Vagina (tissue), 2 donors: ENCODE data around the gene STT3B.

ENCODE experiments used
- CTCF ChIP-seq, 3 experiments: fragments of 450-650 bp in 2 of 3; fragments of 200-600 bp in 1 of 3; sonication (generic) in 1 of 3; IDR thresholded peaks; one replicate each; pipeline ENCODE4 v1.5.1; 2017 to 2019; ENCODE audit warnings: antibody characterized with exemption in 3 of 3, mild to moderate bottlenecking in 2 of 3, moderate library complexity in 2 of 3
- POLR2A ChIP-seq, 2 donors: fragments of 450-650 bp; IDR thresholded peaks; one replicate each; pipeline ENCODE4 v1.6.1; 2017; ENCODE audit warnings: antibody characterized with exemption in 2 of 2, mild to moderate bottlenecking in 2 of 2, moderate library complexity in 2 of 2
- POLR2AphosphoS5 ChIP-seq, 2 donors: sonication (generic); formaldehyde crosslinking; IDR thresholded peaks; one replicate each; pipeline ENCODE4 v1.9.0; 2017; ENCODE audit warnings: antibody characterized with exemption in 2 of 2, mild to moderate bottlenecking in 2 of 2, low read depth in 1 of 2; ENCODE audit not compliant: insufficient read depth in 1 of 2

- TF ChIP-seq CTCF (IDR thresholded peaks at IDR 0.05) (no peak), POLR2AphosphoS5 (IDR thresholded peaks at IDR 0.05; ENCODE audit: insufficient read depth in 1 of 2, low read depth in 1 of 2) (no peak), POLR2A (IDR thresholded peaks at IDR 0.05) (no peak)
Measured at GRCh38 chr3:31575448-31575847, 42.7 kb downstream of the STT3B start.
